Epithelial cell of esophagus (primary cell): ENCODE measurements around the gene SRPK3.
"Not testable (repeated sequence)": the region's sequence is repeated elsewhere in the genome, so short reads cannot be mapped to it uniquely, and the experiment has no call there.

Experiments
- DNase-seq: peaks from one replicate; pipeline ENCODE4 v3.0.0; 2010; ENCODE audit warnings: low read depth
- H3K4me3 ChIP-seq: 2 replicates; pipeline ENCODE4 v1.5.1; 2011; ENCODE audit warnings: mild to moderate bottlenecking, low read length, control low read depth
- CTCF ChIP-seq: IDR thresholded peaks from 2 replicates; pipeline ENCODE4 v1.5.1; 2011; ENCODE audit warnings: low read depth, mild to moderate bottlenecking, low read length, control low read depth, inconsistent platforms; ENCODE audit not compliant: insufficient read depth; ENCODE audit errors: missing control alignments

Gene SRPK3

GRCh38 chrX:153736071-153736820 lies 44.6 kb upstream of the SRPK3 start:
- no peak for TF ChIP-seq CTCF
- no peak for DNase-seq
- H3K4me3 ChIP-seq: no peak overlapping the region

GRCh38 chrX:153736871-153737441 lies 43.9 kb upstream of the SRPK3 start:
- no peak overlapping the region for H3K4me3 ChIP-seq
- DNase-seq: no peak
- no peak for TF ChIP-seq CTCF

- TF ChIP-seq CTCF: no peak
- no peak for DNase-seq
- no peak overlapping the region for H3K4me3 ChIP-seq
These were observed 42.7 kb upstream of the SRPK3 start for GRCh38 chrX:153738056-153738605.

GRCh38 chrX:153739754-153740486 lies 40.9 kb upstream of the SRPK3 start:
- no peak overlapping the region for H3K4me3 ChIP-seq
- no peak for TF ChIP-seq CTCF
- peak; percentile 80 for DNase-seq

- no peak for TF ChIP-seq CTCF
- DNase-seq: no peak
- no peak overlapping the region for H3K4me3 ChIP-seq
These were observed 40.1 kb upstream of the SRPK3 start for GRCh38 chrX:153740631-153741222.

- TF ChIP-seq CTCF: no peak
- no peak for DNase-seq
- H3K4me3 ChIP-seq: no peak overlapping the region
These were observed 39.4 kb upstream of the SRPK3 start for GRCh38 chrX:153741446-153741845.

- H3K4me3 ChIP-seq, DNase-seq: not testable (repeated sequence)
These were observed 38.7 kb upstream of the SRPK3 start for GRCh38 chrX:153742111-153742510.

GRCh38 chrX:153742796-153743467 lies 37.9 kb upstream of the SRPK3 start:
- not testable (repeated sequence) for H3K4me3 ChIP-seq, DNase-seq

GRCh38 chrX:153743468-153744209 lies 37.2 kb upstream of the SRPK3 start:
- H3K4me3 ChIP-seq, DNase-seq: not testable (repeated sequence)
